Measurements from ENCODE around the gene ALX4. TPM values are rescaled to one million over a fixed set of nuclear protein-coding genes. Genes with fewer than 3 reads are reported as not detected.

The ALX4 gene
- total and polyA plus RNA-seq, 7 experiments from 2014 or later: 0.04 TPM; not detected in 6

- H3K27me3 ChIP-seq (ENCODE audit: control insufficient read depth in 2 of 2, insufficient read depth in 2 of 2, low read length in 2 of 2): no peaks in the 10 kb centered on the region
- peaks cover 21 to 27% (median 23%) of the 10 kb centered on the region in 5 donors for H3K36me3 Mint-ChIP-seq
- no peak overlapping the region for H3K27ac ChIP-seq (ENCODE audit: low read depth, low read length)
- intact Hi-C loops (cut with micrococcal nuclease): no loop called here
- H3K9me3 Mint-ChIP-seq: peaks cover 11 to 33% (median 24%) of the 10 kb centered on the region in 11 donors
- H3K4me1 ChIP-seq (ENCODE audit: control insufficient read depth in 2 of 2, insufficient read depth in 2 of 2, low read length in 2 of 2): peaks cover 0 to 19% of the 10 kb centered on the region in 2 donors
- H3K4me3 Mint-ChIP-seq: no peak overlapping the region
- no peak overlapping the region for H3K4me3 ChIP-seq (ENCODE audit: low read length)
- H3K27ac Mint-ChIP-seq: no peak overlapping the region
- peaks cover 0 to 29% (median 5%) of the 10 kb centered on the region in 7 donors for H3K4me1 Mint-ChIP-seq
- no peaks in the 10 kb centered on the region for H3K27me3 Mint-ChIP-seq
- no peak for DNase-seq
- CTCF ChIA-PET: interaction anchor here (0.7 kb wide), 1 partner anchor 217 kb away, joined by 3 read pairs; no protein-coding TSS in a partner anchor
- no peaks in the 10 kb centered on the region for H3K36me3 ChIP-seq (ENCODE audit: control insufficient read depth in 2 of 3, insufficient read depth in 3 of 3, low read length in 3 of 3)
- POLR2A ChIA-PET: no interaction called here
- no peak for ATAC-seq
- H3K9me3 ChIP-seq (ENCODE audit: control insufficient read depth in 2 of 3, low read length in 3 of 3): peaks cover 0 to 24% (median 0%) of the 10 kb centered on the region in 3 experiments
Observed at GRCh38 chr11:44255406-44256071, 54.4 kb downstream of the ALX4 start.

DNA sequence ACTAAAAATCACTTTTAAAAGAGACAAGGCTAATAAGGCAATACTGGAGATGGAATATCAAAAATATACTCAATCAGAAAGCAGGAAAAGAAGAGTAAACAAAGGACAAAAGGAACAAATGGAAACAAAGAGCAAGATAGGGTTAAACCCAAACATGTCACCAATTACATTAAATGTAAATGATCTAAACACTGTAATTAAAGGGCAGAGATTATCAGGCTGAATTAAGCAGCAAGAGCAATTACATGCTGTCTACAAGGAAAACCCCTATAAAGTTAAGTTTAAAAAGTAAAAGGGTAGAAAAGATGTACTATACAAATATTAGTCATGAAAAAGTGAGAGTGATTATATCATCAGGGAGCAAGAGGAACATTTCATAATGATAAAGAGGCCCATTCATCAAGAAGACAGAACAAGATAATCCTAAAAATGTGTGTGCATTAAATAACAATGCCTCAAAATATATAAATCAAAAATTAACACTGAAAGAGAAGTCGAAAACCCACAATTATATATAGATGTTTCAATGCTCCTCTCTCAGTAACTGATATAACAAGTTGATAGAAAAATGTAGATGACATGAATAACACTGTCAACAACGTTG, 56.8 kb downstream of the ALX4 start:
- Histone ChIP-seq H3K27me3 (ENCODE audit: control insufficient read depth in 2 of 2, insufficient read depth in 2 of 2, low read length in 2 of 2) (no peaks in the 10 kb centered on the region), H3K36me3 (ENCODE audit: control insufficient read depth in 2 of 3, insufficient read depth in 3 of 3, low read length in 3 of 3) (peaks cover 0 to 4% (median 0%) of the 10 kb centered on the region in 3 experiments), H3K4me1 (ENCODE audit: control insufficient read depth in 2 of 2, insufficient read depth in 2 of 2, low read length in 2 of 2) (peaks cover 0 to 10% of the 10 kb centered on the region in 2 donors), H3K4me3 (ENCODE audit: low read length) (no peak overlapping the region), H3K9me3 (ENCODE audit: control insufficient read depth in 2 of 3, low read length in 3 of 3) (peaks cover 0 to 27% (median 0%) of the 10 kb centered on the region in 3 experiments), H3K27ac (ENCODE audit: low read depth, low read length) (no peak overlapping the region)
- no peak overlapping the region for H3K4me3 Mint-ChIP-seq
- no peak overlapping the region for H3K27ac Mint-ChIP-seq
- peaks cover 15 to 39% (median 26%) of the 10 kb centered on the region in 11 donors for H3K9me3 Mint-ChIP-seq
- intact Hi-C loops (cut with micrococcal nuclease): no loop called here
- peaks cover 25 to 51% (median 42%) of the 10 kb centered on the region in 5 donors for H3K36me3 Mint-ChIP-seq
- ChIA-PET CTCF (no interaction called here), POLR2A (no interaction called here)
- ATAC-seq (no peak), DNase-seq (no peak)
- no peaks in the 10 kb centered on the region for H3K27me3 Mint-ChIP-seq
- peaks cover 0 to 17% (median 4%) of the 10 kb centered on the region in 7 donors for H3K4me1 Mint-ChIP-seq

GRCh38 chr11:44250421-44250820, 59.5 kb downstream of the ALX4 start:
- intact Hi-C loops (cut with micrococcal nuclease): no loop called here
- Mint-ChIP-seq H3K36me3 (peaks cover 25 to 73% (median 65%) of the 10 kb centered on the region in 5 donors), H3K4me1 (no peaks in the 10 kb centered on the region), H3K4me3 (no peak overlapping the region), H3K27ac (no peak overlapping the region), H3K9me3 (peaks cover 15 to 39% (median 26%) of the 10 kb centered on the region in 11 donors), H3K27me3 (no peaks in the 10 kb centered on the region)
- no peaks in the 10 kb centered on the region for H3K27me3 ChIP-seq (ENCODE audit: control insufficient read depth in 2 of 2, insufficient read depth in 2 of 2, low read length in 2 of 2)
- ATAC-seq: no peak
- no peak for DNase-seq
- peaks cover 0 to 4% (median 0%) of the 10 kb centered on the region in 3 experiments for H3K36me3 ChIP-seq (ENCODE audit: control insufficient read depth in 2 of 3, insufficient read depth in 3 of 3, low read length in 3 of 3)
- POLR2A ChIA-PET: no interaction called here
- no peaks in the 10 kb centered on the region for H3K4me1 ChIP-seq (ENCODE audit: control insufficient read depth in 2 of 2, insufficient read depth in 2 of 2, low read length in 2 of 2)
- H3K4me3 ChIP-seq (ENCODE audit: low read length): no peak overlapping the region
- CTCF ChIA-PET: no interaction called here
- no peak overlapping the region for H3K27ac ChIP-seq (ENCODE audit: low read depth, low read length)
- peaks cover 0 to 27% (median 0%) of the 10 kb centered on the region in 3 experiments for H3K9me3 ChIP-seq (ENCODE audit: control insufficient read depth in 2 of 3, low read length in 3 of 3)

DNA sequence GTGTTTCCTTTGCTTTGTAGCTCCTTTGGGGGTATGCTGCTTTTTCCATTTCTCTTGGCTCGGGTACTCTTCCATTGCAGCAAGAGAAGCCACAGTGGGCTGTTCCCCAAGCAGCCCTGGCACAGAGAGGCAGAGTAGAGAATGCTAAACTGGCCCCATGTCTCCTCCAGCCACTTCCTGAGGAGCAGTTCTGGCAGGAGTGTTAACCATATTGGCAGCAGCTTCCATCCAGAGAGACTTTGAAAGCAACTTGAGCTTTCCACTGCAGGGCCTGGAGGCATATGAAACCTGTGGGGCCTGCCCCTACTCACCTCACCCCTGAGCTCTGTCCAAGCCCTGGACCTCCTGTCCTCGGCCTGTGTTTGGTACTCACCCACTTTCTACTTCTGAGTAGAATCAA, 61.8 kb downstream of the ALX4 start:
- peaks cover 0 to 21% (median 0%) of the 10 kb centered on the region in 3 experiments for H3K36me3 ChIP-seq (ENCODE audit: control insufficient read depth in 2 of 3, insufficient read depth in 3 of 3, low read length in 3 of 3)
- H3K4me1 Mint-ChIP-seq: no peaks in the 10 kb centered on the region
- DNase-seq (no peak), ATAC-seq (no peak)
- no peaks in the 10 kb centered on the region for H3K27me3 Mint-ChIP-seq
- H3K27ac ChIP-seq (ENCODE audit: low read depth, low read length): no peak overlapping the region
- peaks cover 33 to 94% (median 85%) of the 10 kb centered on the region in 5 donors for H3K36me3 Mint-ChIP-seq
- intact Hi-C loops (cut with micrococcal nuclease): no loop called here
- ChIA-PET CTCF (no interaction called here), POLR2A (no interaction called here)
- H3K4me3 Mint-ChIP-seq: no peak overlapping the region
- peaks cover 15 to 38% (median 21%) of the 10 kb centered on the region in 11 donors for H3K9me3 Mint-ChIP-seq
- H3K27me3 ChIP-seq (ENCODE audit: control insufficient read depth in 2 of 2, insufficient read depth in 2 of 2, low read length in 2 of 2): no peaks in the 10 kb centered on the region
- no peaks in the 10 kb centered on the region for H3K4me1 ChIP-seq (ENCODE audit: control insufficient read depth in 2 of 2, insufficient read depth in 2 of 2, low read length in 2 of 2)
- no peak overlapping the region for H3K4me3 ChIP-seq (ENCODE audit: low read length)
- H3K9me3 ChIP-seq (ENCODE audit: control insufficient read depth in 2 of 3, low read length in 3 of 3): peaks cover 0 to 25% (median 0%) of the 10 kb centered on the region in 3 experiments
- H3K27ac Mint-ChIP-seq: no peak overlapping the region

GRCh38 chr11:44247508-44247907, 62.4 kb downstream of the ALX4 start:
- no peaks in the 10 kb centered on the region for H3K27me3 Mint-ChIP-seq
- peaks cover 10 to 32% (median 17%) of the 10 kb centered on the region in 11 donors for H3K9me3 Mint-ChIP-seq
- DNase-seq: no peak
- H3K4me3 ChIP-seq (ENCODE audit: low read length): no peak overlapping the region
- ChIA-PET POLR2A (no interaction called here), CTCF (no interaction called here)
- peaks cover 0 to 18% (median 0%) of the 10 kb centered on the region in 3 experiments for H3K9me3 ChIP-seq (ENCODE audit: control insufficient read depth in 2 of 3, low read length in 3 of 3)
- no peak for ATAC-seq
- no peaks in the 10 kb centered on the region for H3K27me3 ChIP-seq (ENCODE audit: control insufficient read depth in 2 of 2, insufficient read depth in 2 of 2, low read length in 2 of 2)
- H3K36me3 Mint-ChIP-seq: peaks cover 29 to 94% (median 81%) of the 10 kb centered on the region in 5 donors
- no peak overlapping the region for H3K27ac ChIP-seq (ENCODE audit: low read depth, low read length)
- no peaks in the 10 kb centered on the region for H3K4me1 ChIP-seq (ENCODE audit: control insufficient read depth in 2 of 2, insufficient read depth in 2 of 2, low read length in 2 of 2)
- intact Hi-C loops (cut with micrococcal nuclease): no loop called here
- H3K27ac Mint-ChIP-seq: no peak overlapping the region
- no peak overlapping the region for H3K4me3 Mint-ChIP-seq
- no peaks in the 10 kb centered on the region for H3K4me1 Mint-ChIP-seq
- H3K36me3 ChIP-seq (ENCODE audit: control insufficient read depth in 2 of 3, insufficient read depth in 3 of 3, low read length in 3 of 3): peaks cover 0 to 21% (median 0%) of the 10 kb centered on the region in 3 experiments

- peaks cover 0 to 12% (median 0%) of the 10 kb centered on the region in 3 experiments for H3K9me3 ChIP-seq (ENCODE audit: control insufficient read depth in 2 of 3, low read length in 3 of 3)
- Mint-ChIP-seq H3K4me1 (no peaks in the 10 kb centered on the region), H3K27me3 (no peaks in the 10 kb centered on the region), H3K36me3 (peaks cover 21 to 89% (median 74%) of the 10 kb centered on the region in 5 donors), H3K27ac (no peak overlapping the region), H3K4me3 (no peak overlapping the region), H3K9me3 (peaks cover 2 to 24% (median 10%) of the 10 kb centered on the region in 11 donors)
- DNase-seq: no peak
- CTCF ChIA-PET: no interaction called here
- H3K4me1 ChIP-seq (ENCODE audit: control insufficient read depth in 2 of 2, insufficient read depth in 2 of 2, low read length in 2 of 2): no peaks in the 10 kb centered on the region
- no peak for ATAC-seq
- POLR2A ChIA-PET: no interaction called here
- H3K36me3 ChIP-seq (ENCODE audit: control insufficient read depth in 2 of 3, insufficient read depth in 3 of 3, low read length in 3 of 3): peaks cover 0 to 21% (median 0%) of the 10 kb centered on the region in 3 experiments
- no peak overlapping the region for H3K27ac ChIP-seq (ENCODE audit: low read depth, low read length)
- intact Hi-C loops (cut with micrococcal nuclease): no loop called here
- no peaks in the 10 kb centered on the region for H3K27me3 ChIP-seq (ENCODE audit: control insufficient read depth in 2 of 2, insufficient read depth in 2 of 2, low read length in 2 of 2)
- no peak overlapping the region for H3K4me3 ChIP-seq (ENCODE audit: low read length)
Observed at GRCh38 chr11:44246726-44247125, 63.2 kb downstream of the ALX4 start.
